NT2/D1 (cell line): ENCODE measurements around the gene USP40.

ENCODE experiments used
- SUZ12 ChIP-seq: IDR thresholded peaks from 2 replicates; pipeline ENCODE4 v1.6.1; 2011; ENCODE audit not compliant: insufficient read length, insufficient read depth; ENCODE audit errors: extremely low read depth
- YY1 ChIP-seq: IDR thresholded peaks from 2 replicates; pipeline ENCODE4 v1.6.1; 2011; ENCODE audit not compliant: insufficient read length, insufficient read depth

- TF ChIP-seq YY1 (no peak), SUZ12 (no peak)
Observed at GRCh38 chr2:233501198-233502076, 65.1 kb downstream of the USP40 start.
